ENCODE data around the gene FSIP2. TPM values are rescaled to one million over a fixed set of nuclear protein-coding genes. Genes with fewer than 3 reads are reported as not detected.

FSIP2 gene
- total and polyA plus RNA-seq, 2 of the 8 experiments (the other 6 are each of a cell fraction or from before 2014, with no cell fraction given), result 0.47 to 1.4 TPM

GRCh38 chr2:185862657-185863398 lies 124.2 kb downstream of the FSIP2 start:
- no peak for FAIRE-seq
- CTCF ChIA-PET (ENCODE audit: partially characterized antibody), result no interaction called here
- H4K5ac ChIP-seq (ENCODE audit: insufficient read length, low read depth, low read length), result no peak overlapping the region
- H3K9ac ChIP-seq (replicated peaks in 1 of 4; ENCODE audit: extremely low read depth in 1 of 4, low read depth in 3 of 4, low read length in 3 of 4), result no peak overlapping the region
- no peak overlapping the region for H2BK15ac ChIP-seq (ENCODE audit: low read length)
- H3K27ac ChIP-seq (ENCODE audit: low read depth, low read length), result no peak overlapping the region
- no peak overlapping the region for H3K56ac ChIP-seq (replicated peaks; ENCODE audit: insufficient read length, low read depth, low read length)
- H3K9me3 ChIP-seq (ENCODE audit: insufficient read depth in 2 of 2, low read depth in 1 of 2, low read length in 1 of 2), result no peaks in the 10 kb centered on the region
- H2AFZ ChIP-seq (ENCODE audit: low read length), result no peak overlapping the region
- H3K27me3 ChIP-seq (replicated peaks in 1 of 4; ENCODE audit: control insufficient read depth in 3 of 4, extremely low read depth in 1 of 4, insufficient read depth in 3 of 4, low read length in 3 of 4), result no peaks in the 10 kb centered on the region
- no peak overlapping the region for H3K14ac ChIP-seq (ENCODE audit: insufficient read length)
- H2BK20ac ChIP-seq (ENCODE audit: low read length), result no peak overlapping the region
- H3K4me3 ChIP-seq (ENCODE audit: extremely low read depth in 1 of 4, insufficient read depth in 2 of 4, low read depth in 3 of 4, low read length in 4 of 4), result no peak overlapping the region
- no peaks in the 10 kb centered on the region for H4K20me1 ChIP-seq (replicated peaks in 1 of 2; ENCODE audit: control insufficient read depth in 1 of 2, insufficient read depth in 2 of 2, low read length in 2 of 2)
- H2AK5ac ChIP-seq (ENCODE audit: low read depth, low read length), result no peak overlapping the region
- H3K79me2 ChIP-seq (ENCODE audit: control insufficient read depth in 1 of 2, insufficient read depth in 2 of 2, low read length in 2 of 2), result no peaks in the 10 kb centered on the region
- H3K4ac ChIP-seq (replicated peaks; ENCODE audit: insufficient read length, low read depth, low read length), result no peak overlapping the region
- H4K8ac ChIP-seq (ENCODE audit: extremely low read depth, insufficient read depth, low read length), result no peak overlapping the region
- DNase-seq (ENCODE audit: low read depth in 1 of 2, low spot score in 2 of 2), result no peak
- no peaks in the 10 kb centered on the region for H3K23me2 ChIP-seq (ENCODE audit: low read depth, low read length)
- H3K79me1 ChIP-seq (ENCODE audit: low read depth, low read length), result no peaks in the 10 kb centered on the region
- no peaks in the 10 kb centered on the region for H3K36me3 ChIP-seq (ENCODE audit: control insufficient read depth in 2 of 4, insufficient read depth in 4 of 4, low read length in 3 of 4)
- H3K4me1 ChIP-seq (replicated peaks in 1 of 4; ENCODE audit: control insufficient read depth in 3 of 4, insufficient read depth in 4 of 4, low read length in 3 of 4), result no peaks in the 10 kb centered on the region
- no peak overlapping the region for H4K91ac ChIP-seq (replicated peaks; ENCODE audit: insufficient read length, low read length)
- no peak overlapping the region for H2BK5ac ChIP-seq (ENCODE audit: low read depth, low read length)
- WGBS, 2 experiments (ENCODE audit: extremely low coverage in 1 of 2, insufficient coverage in 1 of 2, insufficient read length in 1 of 2, insufficient replicate concordance in 2 of 2, low coverage in 1 of 2, low lambda C conversion rate in 2 of 2, missing lambda C conversion rate in 1 of 2), result 90% methylated on average over 7 of the region's 7 CpGs; no CpG with 5 or more reads in 1 of the 2 experiments
- no peak overlapping the region for H3K23ac ChIP-seq (ENCODE audit: insufficient read length)
- H2BK12ac ChIP-seq (ENCODE audit: low read depth, low read length), result no peak overlapping the region
- H3K18ac ChIP-seq (ENCODE audit: extremely low read depth, low read length), result no peak overlapping the region
- POLR2A ChIA-PET (ENCODE audit: partially characterized antibody), result no interaction called here
- H2BK120ac ChIP-seq (replicated peaks; ENCODE audit: low read depth, low read length), result no peak overlapping the region
- no peak overlapping the region for H3K4me2 ChIP-seq (ENCODE audit: insufficient read depth in 1 of 2, low read depth in 2 of 2, low read length in 2 of 2)
- TF ChIP-seq SIRT6 (IDR thresholded peaks at IDR 0.05; ENCODE audit: low read length), result no peak
- TF ChIP-seq E2F6 (IDR thresholded peaks at IDR 0.05), result no peak
- TF ChIP-seq TAF7 (optimal IDR thresholded peaks at IDR 0.05; ENCODE audit: borderline replicate concordance, low read depth, low read length), result no peak
- no peak for TF ChIP-seq ZNF274 (IDR thresholded peaks at IDR 0.05; ENCODE audit: borderline replicate concordance, extremely low read depth, low read length)
- TF ChIP-seq TBP (IDR thresholded peaks at IDR 0.05; ENCODE audit: low read depth, low read length), result no peak
- no peak for TF ChIP-seq TEAD4 (IDR thresholded peaks at IDR 0.05; ENCODE audit: low read depth, low read length)
- no peak for TF ChIP-seq NANOG (IDR thresholded peaks at IDR 0.05; ENCODE audit: insufficient read depth, low read depth, low read length, poor library complexity, severe bottlenecking)
- TF ChIP-seq KDM5A (IDR thresholded peaks at IDR 0.05; ENCODE audit: low read length), result no peak
- TF ChIP-seq SUZ12 (IDR thresholded peaks at IDR 0.05; ENCODE audit: low read length), result no peak
- no peak for TF ChIP-seq CEBPB (IDR thresholded peaks at IDR 0.05; ENCODE audit: low read depth, low read length)
- TF ChIP-seq, protein P1, sequence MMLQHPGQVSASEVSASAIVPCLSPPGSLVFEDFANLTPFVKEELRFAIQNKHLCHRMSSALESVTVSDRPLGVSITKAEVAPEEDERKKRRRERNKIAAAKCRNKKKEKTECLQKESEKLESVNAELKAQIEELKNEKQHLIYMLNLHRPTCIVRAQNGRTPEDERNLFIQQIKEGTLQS (IDR thresholded peaks at IDR 0.05; ENCODE audit: insufficient read depth, low read depth, low read length), result no peak
- no peak for TF ChIP-seq CBX5 (IDR thresholded peaks at IDR 0.05; ENCODE audit: low read depth, low read length)

Measured in H1 (cell line).